Smooth muscle cell (in vitro differentiated cells): ENCODE results near the gene ENG. TPM values are rescaled to one million over a fixed set of nuclear protein-coding genes. Genes with fewer than 3 reads are reported as not detected.

Experiments used
- DNase-seq: peaks from one replicate; lab custom pipeline; 2025; ENCODE audit not compliant: unreplicated experiment; lab: John Stamatoyannopoulos, UW
- H2AFZ ChIP-seq: fragments of 200-600 bp; sonication (generic); 2 replicates; pipeline ENCODE4 v1.6.0; 2016; ENCODE audit warnings: antibody characterized with exemption, low read depth, mild to moderate bottlenecking
- H3F3A ChIP-seq: fragments of 200-600 bp; sonication (generic); 2 replicates; pipeline ENCODE4 v1.6.0; 2017; ENCODE audit warnings: antibody characterized with exemption, low read depth
- H3K27ac ChIP-seq: fragments of 200-600 bp; sonication (generic); 2 replicates; pipeline ENCODE4 v1.5.1; 2016; ENCODE audit warnings: low read depth, mild to moderate bottlenecking
- H3K27me3 ChIP-seq: fragments of 200-600 bp; sonication (generic); 2 replicates; pipeline ENCODE4 v1.6.1; 2016; ENCODE audit warnings: low read depth, mild to moderate bottlenecking
- H3K36me3 ChIP-seq: fragments of 200-600 bp; sonication (generic); 2 replicates; pipeline ENCODE4 v1.5.1; 2016; ENCODE audit warnings: low read depth
- H3K4me1 ChIP-seq: fragments of 200-600 bp; sonication (generic); 2 replicates; pipeline ENCODE4 v1.5.1; 2016; ENCODE audit warnings: low read depth
- H3K4me2 ChIP-seq: fragments of 200-600 bp; sonication (generic); 2 replicates; pipeline ENCODE4 v1.6.0; 2016; ENCODE audit warnings: mild to moderate bottlenecking
- H3K4me3 ChIP-seq: fragments of 200-600 bp; sonication (generic); 2 replicates; pipeline ENCODE4 v1.5.1; 2016; ENCODE audit warnings: mild to moderate bottlenecking
- H3K79me2 ChIP-seq: fragments of 200-600 bp; sonication (generic); 2 replicates; pipeline ENCODE4 v1.6.0; 2016; ENCODE audit warnings: low read depth, mild to moderate bottlenecking
- H3K9ac ChIP-seq: fragments of 200-600 bp; sonication (generic); 2 replicates; pipeline ENCODE4 v1.6.0; 2016; ENCODE audit warnings: low read depth
- H3K9me3 ChIP-seq: fragments of 200-600 bp; sonication (generic); replicated peaks from 2 replicates; pipeline ENCODE4 v1.5.1; 2016; ENCODE audit warnings: low read depth
- H4K20me1 ChIP-seq: fragments of 200-600 bp; sonication (generic); 2 replicates; pipeline ENCODE4 v1.6.0; 2016; ENCODE audit warnings: low read depth
- WGBS: methylation state at CpG from one replicate; pipeline ENCODE4 v1.1.7; 2016; ENCODE audit warnings: low lambda C conversion rate; 5-methylcytosine and 5-hydroxymethylcytosine counted together
- polyA plus RNA-seq: library from polyadenylated mRNA; unstranded; fragments of >200 nt; fragmentation: Nextera tagmentation; extraction: Ambion mirVana; gene quantifications from 2 replicates; pipeline ENCODE4 v1.2.1, GENCODE V29; 2016
- total RNA-seq: library from RNA; depleted of rRNA; stranded (reverse); fragments of >200 nt; gene quantifications from 2 replicates; pipeline ENCODE4 v1.2.3, GENCODE V29; 2014
- TF ChIP-seq, protein P1 (sequence below): fragments of 200-600 bp; sonication (generic); IDR thresholded peaks from 2 replicates; pipeline ENCODE4 v1.5.1; 2017; ENCODE audit warnings: borderline replicate concordance, mild to moderate bottlenecking, antibody characterized with exemption; ENCODE audit not compliant: insufficient read depth, poor library complexity, severe bottlenecking

Gene ENG
- total and polyA plus RNA-seq, 2 experiments from 2014 or later = 12.6 to 54.1 TPM

DNA sequence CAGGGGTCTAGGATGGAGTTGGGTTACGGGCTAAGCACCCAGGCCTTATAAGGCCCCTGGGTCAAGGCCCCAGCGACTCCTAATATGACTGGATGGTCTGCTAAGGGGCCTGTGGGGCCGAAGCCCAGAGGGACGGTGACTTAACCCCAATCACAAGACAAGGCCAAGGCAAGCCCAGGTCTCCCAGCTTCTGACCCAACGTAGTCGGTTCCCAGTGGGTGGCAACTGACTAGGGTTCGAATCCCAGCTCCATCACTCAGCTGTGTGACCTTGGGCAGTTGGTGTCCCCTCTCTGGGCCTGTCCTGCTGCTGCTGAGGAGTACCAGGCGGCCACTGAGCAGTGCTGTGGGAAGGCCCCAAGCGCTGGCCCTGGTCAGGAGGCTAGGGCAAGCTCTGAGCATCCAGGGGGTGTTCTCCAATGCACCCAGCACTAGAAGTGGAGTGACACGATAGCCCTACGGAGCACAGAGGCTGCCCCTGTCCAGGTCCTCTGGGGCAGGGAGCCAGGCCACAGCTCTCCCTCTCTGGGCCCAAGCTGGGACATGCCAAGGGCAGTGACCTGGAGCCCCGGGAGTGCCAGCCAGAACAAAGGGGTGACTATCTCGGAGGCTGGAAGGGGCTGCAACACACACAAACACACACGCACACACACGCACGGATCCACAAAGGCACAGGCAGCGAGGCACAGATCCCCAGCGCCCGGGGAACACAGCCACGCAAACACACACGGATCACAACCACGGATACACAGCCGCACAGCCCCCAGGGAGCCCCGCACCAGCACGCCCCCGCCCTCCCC is 22.5 kb upstream of the ENG start:
- TF ChIP-seq, protein P1, sequence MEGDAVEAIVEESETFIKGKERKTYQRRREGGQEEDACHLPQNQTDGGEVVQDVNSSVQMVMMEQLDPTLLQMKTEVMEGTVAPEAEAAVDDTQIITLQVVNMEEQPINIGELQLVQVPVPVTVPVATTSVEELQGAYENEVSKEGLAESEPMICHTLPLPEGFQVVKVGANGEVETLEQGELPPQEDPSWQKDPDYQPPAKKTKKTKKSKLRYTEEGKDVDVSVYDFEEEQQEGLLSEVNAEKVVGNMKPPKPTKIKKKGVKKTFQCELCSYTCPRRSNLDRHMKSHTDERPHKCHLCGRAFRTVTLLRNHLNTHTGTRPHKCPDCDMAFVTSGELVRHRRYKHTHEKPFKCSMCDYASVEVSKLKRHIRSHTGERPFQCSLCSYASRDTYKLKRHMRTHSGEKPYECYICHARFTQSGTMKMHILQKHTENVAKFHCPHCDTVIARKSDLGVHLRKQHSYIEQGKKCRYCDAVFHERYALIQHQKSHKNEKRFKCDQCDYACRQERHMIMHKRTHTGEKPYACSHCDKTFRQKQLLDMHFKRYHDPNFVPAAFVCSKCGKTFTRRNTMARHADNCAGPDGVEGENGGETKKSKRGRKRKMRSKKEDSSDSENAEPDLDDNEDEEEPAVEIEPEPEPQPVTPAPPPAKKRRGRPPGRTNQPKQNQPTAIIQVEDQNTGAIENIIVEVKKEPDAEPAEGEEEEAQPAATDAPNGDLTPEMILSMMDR = no peak
- Histone ChIP-seq H3K27me3 (no peaks in the 10 kb centered on the region), H4K20me1 (no peaks in the 10 kb centered on the region), H3K4me3 (peak overlapping the region; percentile 58), H3K79me2 (no peaks in the 10 kb centered on the region), H3F3A (no peaks in the 10 kb centered on the region), H3K9ac (peak overlapping the region; percentile 29), H3K9me3 (no peaks in the 10 kb centered on the region), H3K36me3 (no peaks in the 10 kb centered on the region), H3K27ac (peak overlapping the region; percentile 4), H2AFZ (no peak overlapping the region), H3K4me1 (peaks cover 5% of the 10 kb centered on the region), H3K4me2 (peak overlapping the region; percentile 91)
- WGBS = 45% methylated on average over 23 of the region's 26 CpGs
- DNase-seq = no peak

DNA sequence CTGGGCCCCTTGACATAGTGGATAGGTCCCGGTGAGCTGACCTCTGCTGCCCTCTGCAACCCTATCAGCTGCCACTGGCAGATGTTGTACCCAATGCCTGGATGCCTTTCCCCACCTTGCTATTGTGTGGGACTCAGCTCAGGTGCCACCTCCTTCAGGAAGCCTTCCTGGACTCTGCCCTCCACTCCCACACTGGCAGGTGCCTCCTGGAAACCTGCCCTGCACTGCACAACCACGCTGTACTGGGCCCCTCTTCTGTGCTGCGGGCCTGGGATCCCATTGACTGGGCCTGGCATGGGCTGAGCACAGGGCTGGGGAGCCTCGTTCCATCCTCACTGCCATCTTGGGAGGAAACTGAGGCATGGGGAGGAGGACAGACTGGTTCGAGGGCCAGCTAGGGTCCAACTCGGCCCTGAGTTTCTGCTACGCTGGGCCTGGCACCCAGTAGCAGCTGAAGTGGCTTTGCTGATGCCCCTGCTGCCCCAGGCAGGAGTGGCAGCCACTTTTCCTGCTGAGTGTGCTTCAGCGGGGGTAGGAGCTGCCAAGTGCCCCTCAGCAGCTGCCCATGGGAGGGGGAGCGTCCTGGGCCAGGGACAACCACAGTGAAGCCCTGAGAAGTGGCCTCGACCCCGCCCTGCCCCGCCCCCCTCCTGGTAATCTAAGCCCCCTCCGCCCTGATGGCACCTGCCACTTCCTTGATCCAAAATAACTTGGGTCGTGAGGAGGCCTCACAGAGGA is 21.7 kb upstream of the ENG start:
- Histone ChIP-seq H3K4me1 (peaks cover 5% of the 10 kb centered on the region), H4K20me1 (no peaks in the 10 kb centered on the region), H3K27me3 (no peaks in the 10 kb centered on the region), H3K36me3 (no peaks in the 10 kb centered on the region), H3K4me2 (peak overlapping the region; percentile 91), H3K27ac (no peak overlapping the region), H3F3A (no peaks in the 10 kb centered on the region), H3K4me3 (no peak overlapping the region), H3K9ac (no peak overlapping the region), H3K79me2 (no peaks in the 10 kb centered on the region), H2AFZ (no peak overlapping the region), H3K9me3 (no peaks in the 10 kb centered on the region)
- 90% methylated on average over 12 of the region's 14 CpGs for WGBS
- DNase-seq = no peak
- TF ChIP-seq, protein P1 = no peak

DNA sequence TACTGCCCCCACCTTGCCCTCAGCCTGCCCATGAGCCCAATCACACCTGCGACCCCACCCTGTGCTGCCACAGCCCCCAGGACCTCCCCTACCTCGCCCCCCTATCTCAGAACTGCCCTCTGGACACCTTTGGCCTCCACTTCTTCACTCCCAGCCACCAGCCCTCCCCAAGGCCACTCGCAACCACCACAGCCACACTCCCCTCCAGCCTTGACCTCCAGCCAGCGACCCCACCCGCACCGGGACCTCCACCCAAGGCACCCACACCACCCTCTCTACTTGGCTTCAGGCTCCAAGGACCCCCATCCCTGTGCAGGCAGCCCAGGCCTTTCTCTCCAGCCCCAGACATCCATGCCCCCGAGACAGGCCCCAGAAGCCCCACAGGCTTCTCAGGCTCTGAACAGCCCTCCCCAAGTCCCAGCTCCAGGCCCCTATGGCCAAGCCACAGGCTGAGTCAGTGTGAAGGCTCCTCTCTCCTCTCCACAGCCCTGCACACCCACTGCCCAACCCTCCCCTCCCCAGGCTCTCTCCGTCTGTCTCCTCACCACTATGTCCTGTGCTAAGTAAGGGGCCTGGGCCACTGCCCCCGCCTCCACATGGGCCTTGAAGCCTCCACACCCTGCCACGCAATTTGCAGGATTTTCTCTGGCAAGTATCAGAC is 21.0 kb upstream of the ENG start:
- no peak overlapping the region for H3K9ac ChIP-seq
- H3K79me2 ChIP-seq = no peaks in the 10 kb centered on the region
- H3F3A ChIP-seq = no peaks in the 10 kb centered on the region
- peaks cover 5% of the 10 kb centered on the region for H3K4me1 ChIP-seq
- H3K4me3 ChIP-seq = peak overlapping the region; percentile 2
- 17% methylated on average over 4 of the region's 10 CpGs for WGBS
- H3K9me3 ChIP-seq = no peaks in the 10 kb centered on the region
- H4K20me1 ChIP-seq = no peaks in the 10 kb centered on the region
- peak; percentile 27 for DNase-seq
- H3K36me3 ChIP-seq = no peaks in the 10 kb centered on the region
- peak overlapping the region; percentile 8 for H3K27ac ChIP-seq
- TF ChIP-seq, protein P1 = no peak
- no peak overlapping the region for H2AFZ ChIP-seq
- H3K4me2 ChIP-seq = peak overlapping the region; percentile 81
- H3K27me3 ChIP-seq = no peaks in the 10 kb centered on the region
